C4-2B (cell line): ENCODE data around the gene CYP3A5.
"Not testable (repeated sequence)": the region's sequence is repeated elsewhere in the genome, so short reads cannot be mapped to it uniquely, and the experiment has no call there.

Experiments used
- H3K27ac ChIP-seq: fragments of 450-650 bp; 2 replicates; pipeline ENCODE4 v1.5.1; 2017
- ZFX ChIP-seq: fragments of 450-650 bp; IDR thresholded peaks from 2 replicates; pipeline ENCODE4 v1.6.1; 2017
- TF ChIP-seq, protein P1 (sequence below): fragments of 450-650 bp; conservative IDR thresholded peaks from 2 replicates; pipeline ENCODE4 v1.5.1; 2017; ENCODE audit warnings: mild to moderate bottlenecking

CYP3A5 gene

DNA sequence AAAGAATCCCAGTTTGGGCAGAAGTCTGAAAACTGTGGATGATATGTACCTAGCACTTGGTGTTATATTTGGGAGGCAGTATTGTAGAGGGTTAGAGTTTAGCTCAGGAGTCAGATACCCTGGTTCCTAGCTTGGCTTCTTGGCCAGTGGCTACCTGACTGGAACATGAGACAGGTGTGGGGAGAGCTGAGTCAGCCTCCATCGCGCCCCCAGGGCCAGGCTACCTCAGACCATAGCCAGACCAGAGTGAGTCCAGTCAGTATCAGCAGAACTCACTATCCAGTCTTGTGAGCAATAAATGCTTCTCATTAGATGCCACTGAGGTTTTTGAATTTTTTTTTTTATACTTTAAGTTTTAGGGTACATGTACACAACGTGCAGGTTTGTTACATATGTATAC is 26.0 kb downstream of the CYP3A5 start:
- no peak overlapping the region for H3K27ac ChIP-seq
- TF ChIP-seq ZFX = no peak
- TF ChIP-seq, protein P1, sequence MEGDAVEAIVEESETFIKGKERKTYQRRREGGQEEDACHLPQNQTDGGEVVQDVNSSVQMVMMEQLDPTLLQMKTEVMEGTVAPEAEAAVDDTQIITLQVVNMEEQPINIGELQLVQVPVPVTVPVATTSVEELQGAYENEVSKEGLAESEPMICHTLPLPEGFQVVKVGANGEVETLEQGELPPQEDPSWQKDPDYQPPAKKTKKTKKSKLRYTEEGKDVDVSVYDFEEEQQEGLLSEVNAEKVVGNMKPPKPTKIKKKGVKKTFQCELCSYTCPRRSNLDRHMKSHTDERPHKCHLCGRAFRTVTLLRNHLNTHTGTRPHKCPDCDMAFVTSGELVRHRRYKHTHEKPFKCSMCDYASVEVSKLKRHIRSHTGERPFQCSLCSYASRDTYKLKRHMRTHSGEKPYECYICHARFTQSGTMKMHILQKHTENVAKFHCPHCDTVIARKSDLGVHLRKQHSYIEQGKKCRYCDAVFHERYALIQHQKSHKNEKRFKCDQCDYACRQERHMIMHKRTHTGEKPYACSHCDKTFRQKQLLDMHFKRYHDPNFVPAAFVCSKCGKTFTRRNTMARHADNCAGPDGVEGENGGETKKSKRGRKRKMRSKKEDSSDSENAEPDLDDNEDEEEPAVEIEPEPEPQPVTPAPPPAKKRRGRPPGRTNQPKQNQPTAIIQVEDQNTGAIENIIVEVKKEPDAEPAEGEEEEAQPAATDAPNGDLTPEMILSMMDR = no peak

DNA sequence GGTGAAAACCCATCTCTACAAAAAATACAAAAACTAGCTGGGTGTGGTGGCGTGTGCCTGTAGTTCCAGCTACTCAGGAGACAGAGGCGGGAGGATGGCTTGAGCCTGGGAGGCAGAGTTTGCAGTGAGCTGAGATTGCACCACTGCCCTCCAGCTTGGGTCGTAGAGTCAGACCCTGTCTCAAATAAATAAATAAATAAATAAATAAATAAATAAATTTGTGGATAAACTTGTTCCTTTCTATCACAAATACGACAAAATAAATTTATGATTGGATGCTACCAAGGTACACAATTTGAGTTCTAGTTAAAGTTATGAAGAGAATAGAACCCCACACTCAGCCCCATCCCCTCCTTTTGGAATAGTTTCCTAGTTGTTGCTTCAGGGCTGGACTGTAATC is 26.5 kb downstream of the CYP3A5 start:
- H3K27ac ChIP-seq = not testable (repeated sequence)

DNA sequence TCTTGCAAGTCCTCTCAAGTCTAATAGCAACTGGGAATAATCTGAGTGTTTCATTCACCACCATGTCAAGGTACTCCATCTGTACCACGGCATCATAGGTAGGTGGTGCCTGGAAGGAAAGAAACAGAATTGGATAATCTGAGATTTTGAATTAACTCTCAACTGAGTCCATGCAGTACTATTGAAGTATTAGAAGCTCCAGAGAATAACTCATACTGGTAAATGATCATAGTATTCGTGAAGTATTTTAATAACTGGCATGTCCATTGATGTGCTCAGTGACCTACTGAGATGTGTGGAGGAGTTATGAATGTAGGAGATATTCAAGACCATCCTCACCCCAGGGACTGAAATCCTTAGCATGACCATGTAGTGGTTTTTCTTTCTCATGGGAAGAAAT is 27.1 kb downstream of the CYP3A5 start:
- H3K27ac ChIP-seq = no peak overlapping the region
- TF ChIP-seq, protein P1 = no peak
- no peak for TF ChIP-seq ZFX

DNA sequence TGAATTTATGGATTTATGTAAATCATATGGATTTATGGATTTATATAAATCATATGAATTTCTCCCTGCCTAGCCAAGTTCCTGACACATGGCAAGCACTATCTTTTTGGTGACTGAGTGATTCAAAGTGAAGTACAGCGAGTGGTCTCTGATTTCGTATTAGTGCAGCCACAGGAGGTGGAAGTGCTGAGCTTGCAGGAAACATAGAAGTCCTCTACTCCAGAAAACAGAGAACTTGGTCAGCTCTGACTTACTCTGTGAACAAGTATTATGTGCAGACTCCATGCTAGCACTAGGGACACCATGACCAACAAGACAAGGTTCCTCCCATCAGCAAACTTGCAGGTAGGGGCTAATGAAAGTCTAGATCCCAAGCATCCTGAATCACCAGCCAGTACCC is 28.5 kb downstream of the CYP3A5 start:
- no peak for TF ChIP-seq ZFX
- TF ChIP-seq, protein P1 = no peak
- H3K27ac ChIP-seq = no peak overlapping the region

DNA sequence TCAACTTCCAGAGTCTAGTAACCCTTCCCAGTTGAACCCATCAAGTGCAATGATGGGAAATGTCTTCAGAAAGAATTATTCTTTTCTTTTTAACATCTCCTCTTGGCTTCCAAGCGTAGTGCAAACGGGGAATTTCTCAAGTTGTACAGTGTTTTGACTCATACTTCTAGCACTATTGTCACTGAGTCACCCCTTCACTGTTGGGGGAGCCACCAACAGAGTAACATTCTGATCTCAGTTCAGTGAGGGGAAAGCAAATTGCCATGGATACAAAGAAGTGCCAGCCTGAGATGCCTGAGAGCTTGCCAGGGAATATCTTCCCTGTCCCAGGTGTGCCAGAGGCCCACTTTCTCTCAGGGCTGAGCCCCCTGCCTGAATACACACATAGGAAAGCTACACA is 31.0 kb downstream of the CYP3A5 start:
- H3K27ac ChIP-seq = no peak overlapping the region
- TF ChIP-seq, protein P1 = no peak
- no peak for TF ChIP-seq ZFX

DNA sequence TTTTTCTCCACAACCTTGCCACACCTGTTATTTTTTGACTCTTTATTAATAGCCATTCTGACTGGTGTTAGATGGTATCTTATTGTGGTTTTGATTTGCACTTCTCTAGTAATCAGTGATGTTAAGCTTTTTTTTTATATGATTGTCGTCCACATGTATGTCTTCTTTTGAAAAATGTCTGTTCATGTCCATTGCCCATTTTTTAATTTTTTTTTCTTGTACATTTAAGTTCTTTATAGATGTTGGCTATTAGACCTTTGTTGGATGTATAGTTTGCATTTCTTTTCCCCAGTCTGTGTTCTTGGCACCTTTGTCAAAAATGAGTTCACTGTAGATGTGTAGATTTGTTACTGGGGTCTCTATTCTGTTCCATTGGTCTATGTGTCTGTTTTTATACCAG is 34.2 kb downstream of the CYP3A5 start:
- TF ChIP-seq ZFX = no peak
- TF ChIP-seq, protein P1 = no peak
- H3K27ac ChIP-seq = no peak overlapping the region

DNA sequence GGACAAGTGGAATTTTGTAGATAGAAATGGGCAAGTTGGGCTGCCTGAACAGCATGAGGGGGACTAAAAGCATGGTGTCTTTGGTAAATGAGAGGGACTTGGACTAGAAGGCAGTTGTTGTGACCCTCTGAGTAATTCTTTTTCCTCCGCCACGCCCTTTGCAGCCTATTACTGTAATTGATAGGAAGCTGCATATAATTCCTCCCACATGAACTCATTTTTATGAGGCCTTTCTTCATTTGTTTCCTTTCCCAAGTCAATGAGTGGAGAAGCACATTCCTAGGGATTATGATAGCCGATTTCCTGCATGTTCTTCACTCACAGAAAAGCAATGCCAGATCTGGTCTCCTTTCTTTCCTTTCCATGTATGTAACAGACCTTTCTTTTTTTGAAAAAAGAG is 35.4 kb downstream of the CYP3A5 start:
- H3K27ac ChIP-seq = no peak overlapping the region

DNA sequence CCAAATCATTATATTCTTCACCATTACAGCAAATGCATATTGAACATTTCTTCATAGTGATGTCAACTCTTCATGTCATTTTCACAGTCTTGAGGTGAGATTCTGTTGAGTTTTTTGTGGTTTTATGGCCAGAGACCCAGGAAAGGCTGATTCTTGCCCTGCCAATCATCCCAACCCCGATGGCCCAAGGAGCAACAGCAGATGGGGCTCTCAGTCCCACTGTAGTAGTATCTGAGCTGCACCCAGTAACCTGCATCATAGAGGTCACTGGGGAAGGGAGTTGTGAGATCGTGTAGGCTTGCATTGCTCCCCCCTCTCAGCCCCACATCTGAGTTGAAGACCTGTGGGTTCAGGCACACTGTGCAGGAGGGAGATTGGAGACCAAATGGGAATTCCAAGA is 36.3 kb downstream of the CYP3A5 start:
- no peak for TF ChIP-seq ZFX
- TF ChIP-seq, protein P1 = no peak
- H3K27ac ChIP-seq = no peak overlapping the region

More for the DNA sequence above, 35.4 kb downstream of the CYP3A5 start:
- TF ChIP-seq ZFX = no peak
- TF ChIP-seq, protein P1 = no peak
